Small intestine (tissue), 7 donors: ENCODE measurements around the gene DNAJC5G. TPM values are rescaled to one million over a fixed set of nuclear protein-coding genes. Genes with fewer than 3 reads are reported as not detected.
A peak's percentile ranks its signal among the peaks of the same experiment; 100 is the strongest.

Source experiments
- DNase-seq, 2 donors: peaks; one replicate each; pipeline versions ENCODE4 v3.0.0 to v3.0.0-alpha.2; 2013
- FAIRE-seq: peaks from 2 replicates; lab custom pipeline; 2012; peaks lifted over from hg19 to GRCh38; lab: Jason Lieb, UNC
- H3K27ac ChIP-seq, 3 donors: one replicate each; pipeline ENCODE4 v1.5.1; 2013; ENCODE audit warnings: low read length in 2 of 3, mild to moderate bottlenecking in 2 of 3, control low read depth in 1 of 3, inconsistent platforms in 1 of 3, low read depth in 1 of 3, moderate library complexity in 1 of 3
- H3K27me3 ChIP-seq, 3 donors: one replicate each; pipeline ENCODE4 v1.6.1; 2013; ENCODE audit warnings: low read length in 3 of 3, inconsistent platforms in 1 of 3; ENCODE audit not compliant: control insufficient read depth in 3 of 3, insufficient read depth in 3 of 3
- H3K36me3 ChIP-seq, 3 donors: one replicate each; pipeline ENCODE4 v1.6.1; 2013; ENCODE audit warnings: low read length in 3 of 3, inconsistent platforms in 1 of 3, low read depth in 1 of 3, mild to moderate bottlenecking in 1 of 3, moderate library complexity in 1 of 3; ENCODE audit not compliant: control insufficient read depth in 3 of 3, insufficient read depth in 2 of 3
- H3K4me1 ChIP-seq, 3 donors: one replicate each; pipeline ENCODE4 v1.6.1; 2013; ENCODE audit warnings: low read length in 2 of 3, inconsistent platforms in 1 of 3, low read depth in 1 of 3, mild to moderate bottlenecking in 1 of 3, moderate library complexity in 1 of 3; ENCODE audit not compliant: control insufficient read depth in 3 of 3, insufficient read depth in 2 of 3
- H3K4me3 ChIP-seq, 3 donors: one replicate each; pipeline ENCODE4 v1.5.1; 2013; ENCODE audit warnings: low read length in 3 of 3, control low read depth in 1 of 3, inconsistent platforms in 1 of 3, low read depth in 1 of 3, mild to moderate bottlenecking in 1 of 3, moderate library complexity in 1 of 3
- H3K9me3 ChIP-seq, 2 donors: one replicate each; pipeline ENCODE4 v1.6.1; 2013; ENCODE audit warnings: low read depth in 1 of 2, low read length in 1 of 2; ENCODE audit not compliant: control insufficient read depth in 2 of 2, insufficient read depth in 1 of 2
- WGBS, 3 donors: extraction: QIAGEN DNeasy Blood & Tissue Kit; methylation state at CpG; one replicate each; pipeline ENCODE4 v1.1.7; 2013; 5-methylcytosine and 5-hydroxymethylcytosine counted together
- polyA plus RNA-seq, 4 donors: library from polyadenylated mRNA; stranded (reverse) in 3 of 4; unstranded in 1 of 4; fragments of 200-250 nt in 3 of 4; fragments of 120-200 nt in 1 of 4; gene quantifications; one replicate each; pipeline versions ENCODE4 v1.2.1 to v1.2.3, GENCODE V29; 2013
- donor health status: healthy with polysubstance abuse.
- donor health status: control.
- donor health status: control.
- donor health status: Bipolar disorder and iron deficiency.
- donor health status: healthy.

DNAJC5G gene
- polyA plus RNA-seq, 4 donors, result not detected

GRCh38 chr2:27238976-27239375 is 36.3 kb upstream of the DNAJC5G start:
- DNase-seq, result no peak
- Histone ChIP-seq H3K27ac (no peak overlapping the region), H3K27me3 (no peaks in the 10 kb centered on the region), H3K36me3 (peaks cover 18 to 98% (median 38%) of the 10 kb centered on the region in 3 donors), H3K4me1 (no peaks in the 10 kb centered on the region), H3K4me3 (no peak overlapping the region), H3K9me3 (no peaks in the 10 kb centered on the region)
- 92 to 96% (median 94%) methylated on average over 8 of the region's 8 CpGs for WGBS, 3 donors
- no peak for FAIRE-seq

GRCh38 chr2:27240406-27240805 is 34.8 kb upstream of the DNAJC5G start:
- no peak overlapping the region for H3K27ac ChIP-seq
- WGBS, 3 donors, result 86 to 92% (median 91%) methylated on average over 9 of the region's 9 CpGs
- peaks cover 9 to 88% (median 30%) of the 10 kb centered on the region in 3 donors for H3K36me3 ChIP-seq
- FAIRE-seq, result no peak
- H3K4me1 ChIP-seq, result no peaks in the 10 kb centered on the region
- no peaks in the 10 kb centered on the region for H3K27me3 ChIP-seq
- no peak overlapping the region for H3K4me3 ChIP-seq
- no peaks in the 10 kb centered on the region for H3K9me3 ChIP-seq
- DNase-seq, result no peak

DNA sequence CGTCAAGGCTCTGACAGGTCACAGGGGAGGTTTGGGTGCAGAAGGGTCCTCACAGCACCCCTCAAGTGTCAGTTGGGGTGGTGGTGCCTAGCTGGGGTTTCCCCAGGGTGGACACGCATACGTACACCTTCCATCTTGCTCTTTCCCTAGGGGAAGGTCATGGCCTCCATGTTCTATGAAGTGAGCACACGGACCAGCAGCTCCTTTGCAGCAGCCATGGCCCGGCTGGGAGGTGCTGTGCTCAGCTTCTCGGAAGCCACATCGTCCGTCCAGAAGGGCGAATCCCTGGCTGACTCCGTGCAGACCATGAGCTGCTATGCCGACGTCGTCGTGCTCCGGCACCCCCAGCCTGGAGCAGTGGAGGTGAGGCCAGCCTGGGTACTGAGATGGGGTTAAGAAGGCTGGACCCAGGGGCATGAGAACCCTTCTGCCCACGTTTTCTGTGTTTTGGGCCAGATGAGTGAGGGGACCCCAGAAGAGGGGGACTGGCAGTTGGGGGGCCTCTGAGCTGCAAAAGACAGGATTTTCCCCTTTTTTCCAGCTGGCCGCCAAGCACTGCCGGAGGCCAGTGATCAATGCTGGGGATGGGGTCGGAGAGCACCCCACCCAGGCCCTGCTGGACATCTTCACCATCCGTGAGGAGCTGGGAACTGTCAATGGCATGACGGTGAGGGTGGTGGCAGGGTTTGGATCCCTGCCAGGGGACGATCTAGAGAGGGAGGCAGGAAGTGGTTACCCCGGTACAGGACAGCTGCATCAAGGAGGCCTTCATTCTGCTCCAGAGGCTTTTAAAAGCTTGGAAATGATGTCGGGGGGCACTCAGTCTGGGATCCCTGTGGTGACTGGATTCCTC is 33.2 kb upstream of the DNAJC5G start:
- no peak for DNase-seq
- H3K9me3 ChIP-seq, result no peaks in the 10 kb centered on the region

GRCh38 chr2:27242614-27242951 is 32.6 kb upstream of the DNAJC5G start:
- FAIRE-seq (no peak), DNase-seq (no peak)
- no peak overlapping the region for H3K4me3 ChIP-seq
- H3K9me3 ChIP-seq, result no peaks in the 10 kb centered on the region
- H3K27me3 ChIP-seq, result no peaks in the 10 kb centered on the region
- H3K27ac ChIP-seq, result no peak overlapping the region
- no peaks in the 10 kb centered on the region for H3K4me1 ChIP-seq
- 96 to 98% (median 96%) methylated on average over 16 of the region's 16 CpGs for WGBS, 3 donors
- peaks cover 5 to 68% (median 23%) of the 10 kb centered on the region in 3 donors for H3K36me3 ChIP-seq

More for the DNA sequence above, 33.2 kb upstream of the DNAJC5G start:
- no peak for FAIRE-seq
- H3K27me3 ChIP-seq, result no peaks in the 10 kb centered on the region
- 83 to 90% (median 88%) methylated on average over 24 of the region's 24 CpGs for WGBS, 3 donors
- H3K4me1 ChIP-seq, result no peaks in the 10 kb centered on the region
- H3K27ac ChIP-seq, result no peak overlapping the region
- no peak overlapping the region for H3K4me3 ChIP-seq
- H3K36me3 ChIP-seq, result peaks cover 5 to 74% (median 24%) of the 10 kb centered on the region in 3 donors

DNA sequence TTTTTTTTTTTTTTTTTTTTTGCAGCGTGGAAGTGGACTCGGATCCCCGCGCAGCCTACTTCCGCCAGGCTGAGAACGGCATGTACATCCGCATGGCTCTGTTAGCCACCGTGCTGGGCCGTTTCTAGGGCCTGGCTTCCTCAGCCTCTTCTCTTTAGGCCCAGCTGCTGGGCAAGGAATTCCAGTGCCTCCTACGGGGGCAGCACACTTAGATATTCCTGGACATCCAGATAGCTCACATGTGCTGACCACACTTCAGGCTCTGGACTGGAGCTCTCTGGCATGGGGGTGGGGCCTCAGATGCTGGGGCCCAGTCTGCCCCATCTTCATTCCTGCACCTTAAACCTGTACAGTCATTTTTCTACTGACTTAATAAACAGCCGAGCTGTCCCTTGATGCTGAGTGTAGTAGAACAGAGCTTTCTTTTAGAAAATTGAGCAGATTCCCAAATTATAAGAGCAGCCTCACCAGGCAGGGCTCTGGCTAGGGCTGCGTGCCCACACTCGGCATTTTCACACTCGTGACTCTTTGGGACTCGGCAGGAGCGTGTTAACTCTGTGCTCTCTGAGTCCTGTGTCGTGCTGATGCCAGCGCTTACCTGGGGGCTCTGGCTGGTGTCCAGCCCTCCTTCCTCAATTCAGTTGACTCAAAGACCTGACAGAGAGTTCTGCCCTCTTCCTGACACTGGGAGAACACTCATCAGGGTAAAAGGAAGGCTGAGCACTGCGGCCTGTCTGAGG is 31.7 kb upstream of the DNAJC5G start:
- Histone ChIP-seq H3K4me1 (no peaks in the 10 kb centered on the region), H3K27ac (no peak overlapping the region), H3K4me3 (no peak overlapping the region), H3K36me3 (peaks cover 5 to 58% (median 19%) of the 10 kb centered on the region in 3 donors), H3K9me3 (no peaks in the 10 kb centered on the region), H3K27me3 (no peaks in the 10 kb centered on the region)
- 88 to 92% (median 91%) methylated on average over 17 to 19 of the region's 19 CpGs for WGBS, 3 donors
- FAIRE-seq, result no peak
- peak in 1 of 2 donors; percentile 12 for DNase-seq

GRCh38 chr2:27245116-27245515 is 30.1 kb upstream of the DNAJC5G start:
- H3K9me3 ChIP-seq, result no peaks in the 10 kb centered on the region
- H3K36me3 ChIP-seq, result peaks cover 5 to 43% (median 12%) of the 10 kb centered on the region in 3 donors
- H3K27ac ChIP-seq, result no peak overlapping the region
- FAIRE-seq, result no peak
- no peak for DNase-seq
- H3K4me3 ChIP-seq, result no peak overlapping the region
- peaks cover 0 to 10% (median 2%) of the 10 kb centered on the region in 3 donors for H3K27me3 ChIP-seq
- 74 to 83% (median 79%) methylated on average over 10 of the region's 10 CpGs for WGBS, 3 donors
- peaks cover 0 to under 1% (median 0%) of the 10 kb centered on the region in 3 donors for H3K4me1 ChIP-seq

- peaks cover 5 to 38% (median 10%) of the 10 kb centered on the region in 3 donors for H3K36me3 ChIP-seq
- DNase-seq, result no peak
- no peaks in the 10 kb centered on the region for H3K9me3 ChIP-seq
- no peak overlapping the region for H3K27ac ChIP-seq
- no peak overlapping the region for H3K4me3 ChIP-seq
- H3K27me3 ChIP-seq, result peaks cover 0 to 15% (median 5%) of the 10 kb centered on the region in 3 donors
- FAIRE-seq, result no peak
- WGBS, 3 donors, result 81 to 90% (median 88%) methylated on average over 4 of the region's 4 CpGs
- H3K4me1 ChIP-seq, result peaks cover 0 to 6% (median 0%) of the 10 kb centered on the region in 3 donors
Observed at GRCh38 chr2:27245626-27246025, 29.6 kb upstream of the DNAJC5G start.

GRCh38 chr2:27247893-27248292 is 27.3 kb upstream of the DNAJC5G start:
- Histone ChIP-seq H3K27me3 (peaks cover 0 to 26% (median 5%) of the 10 kb centered on the region in 3 donors), H3K36me3 (peaks cover 5 to 15% (median 6%) of the 10 kb centered on the region in 3 donors), H3K4me3 (no peak overlapping the region), H3K4me1 (peaks cover 0 to 6% (median 0%) of the 10 kb centered on the region in 3 donors), H3K9me3 (no peaks in the 10 kb centered on the region), H3K27ac (no peak overlapping the region)
- 66 to 81% (median 79%) methylated on average over 4 of the region's 4 CpGs for WGBS, 3 donors
- DNase-seq, result no peak
- FAIRE-seq, result no peak
